ENCODE measurements around the gene ITPKB.
A peak's percentile ranks its signal among the peaks of the same experiment; 100 is the strongest.

Gene ITPKB

DNA sequence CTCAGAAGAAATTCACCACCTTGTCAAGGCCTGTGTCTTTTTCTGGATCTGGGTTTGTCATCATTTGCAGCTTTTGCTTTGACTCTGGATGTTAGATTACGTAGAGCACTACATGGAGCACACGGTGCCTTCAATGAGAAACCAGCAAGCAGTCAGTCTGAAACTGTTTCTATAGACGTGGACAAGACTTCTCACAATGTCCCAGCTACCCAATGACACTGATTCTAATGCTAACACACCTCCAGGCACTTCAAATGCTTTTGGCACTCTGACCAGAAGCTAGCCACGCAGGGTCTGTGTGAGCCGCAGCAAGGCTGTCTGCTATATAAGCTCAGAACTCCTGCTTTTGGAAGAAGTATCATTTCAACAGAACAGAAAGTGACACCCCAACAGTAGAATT, 38.2 kb downstream of the ITPKB start:
- DNase-seq (ENCODE audit: insufficient read length, low spot score) = no peak
- TF ChIP-seq SPI1 (IDR thresholded peaks at IDR 0.05; ENCODE audit: low read depth, low read length) (no peak), TAF1 (IDR thresholded peaks at IDR 0.05; ENCODE audit: low read depth, low read length) (no peak), PAX5 (IDR thresholded peaks at IDR 0.05; ENCODE audit: insufficient read depth, low read length, severe bottlenecking) (no peak), POLR2AphosphoS5 (IDR thresholded peaks at IDR 0.05; ENCODE audit: low read depth, low read length) (no peak), POU2F2 (IDR thresholded peaks at IDR 0.05; ENCODE audit: low read depth, low read length) (no peak), POLR2A (IDR thresholded peaks at IDR 0.05; ENCODE audit: low read depth, low read length) (no peak)
- FAIRE-seq = no peak

DNA sequence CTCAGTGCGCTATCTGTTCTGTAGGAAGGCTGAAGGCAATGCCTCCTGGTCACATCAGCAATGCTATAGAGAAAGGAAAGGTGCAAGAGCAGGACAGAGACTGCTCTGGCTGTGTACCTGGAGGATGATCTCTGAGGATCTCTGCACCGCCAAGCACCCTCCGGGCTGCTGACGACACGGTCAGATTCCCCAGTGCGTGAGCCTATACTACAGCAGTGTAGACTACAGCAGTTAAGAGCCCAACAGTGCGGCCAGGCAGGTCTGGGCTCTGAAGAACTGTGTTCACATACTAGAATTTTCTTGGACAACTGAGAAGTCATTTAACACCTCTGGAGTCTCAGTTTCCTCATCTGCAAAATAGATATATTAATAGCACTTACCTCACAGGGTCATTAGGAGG, 39.9 kb downstream of the ITPKB start:
- no peak for FAIRE-seq
- TF ChIP-seq POLR2A (IDR thresholded peaks at IDR 0.05; ENCODE audit: low read depth, low read length) (no peak), TAF1 (IDR thresholded peaks at IDR 0.05; ENCODE audit: low read depth, low read length) (no peak), POLR2AphosphoS5 (IDR thresholded peaks at IDR 0.05; ENCODE audit: low read depth, low read length) (no peak), SPI1 (IDR thresholded peaks at IDR 0.05; ENCODE audit: low read depth, low read length) (no peak), PAX5 (IDR thresholded peaks at IDR 0.05; ENCODE audit: insufficient read depth, low read length, severe bottlenecking) (no peak), POU2F2 (IDR thresholded peaks at IDR 0.05; ENCODE audit: low read depth, low read length) (no peak)

DNA sequence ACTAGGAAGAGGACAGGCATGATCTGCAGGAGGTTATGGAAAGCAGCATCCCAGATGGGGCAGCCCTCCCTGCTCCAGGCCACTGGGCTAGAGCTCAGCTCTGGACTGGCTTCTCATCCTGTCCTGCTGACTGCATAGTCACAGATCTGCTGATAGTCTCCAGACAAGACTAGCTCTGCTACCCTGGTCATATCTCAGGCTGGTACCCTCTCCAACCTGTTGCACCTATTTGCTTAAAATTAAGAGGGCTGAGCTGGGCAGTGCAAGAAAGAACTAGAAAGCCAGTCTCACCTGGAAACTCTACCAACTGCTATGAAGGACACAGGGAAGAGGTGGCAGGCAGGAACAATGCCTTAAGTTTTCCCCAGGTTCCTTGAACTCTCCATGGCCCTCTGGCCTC, 40.4 kb downstream of the ITPKB start:
- DNase-seq (ENCODE audit: insufficient read length, low spot score) (no peak), FAIRE-seq (no peak)

More for the DNA sequence above, 39.9 kb downstream of the ITPKB start:
- no peak for DNase-seq (ENCODE audit: insufficient read length, low spot score)

DNA sequence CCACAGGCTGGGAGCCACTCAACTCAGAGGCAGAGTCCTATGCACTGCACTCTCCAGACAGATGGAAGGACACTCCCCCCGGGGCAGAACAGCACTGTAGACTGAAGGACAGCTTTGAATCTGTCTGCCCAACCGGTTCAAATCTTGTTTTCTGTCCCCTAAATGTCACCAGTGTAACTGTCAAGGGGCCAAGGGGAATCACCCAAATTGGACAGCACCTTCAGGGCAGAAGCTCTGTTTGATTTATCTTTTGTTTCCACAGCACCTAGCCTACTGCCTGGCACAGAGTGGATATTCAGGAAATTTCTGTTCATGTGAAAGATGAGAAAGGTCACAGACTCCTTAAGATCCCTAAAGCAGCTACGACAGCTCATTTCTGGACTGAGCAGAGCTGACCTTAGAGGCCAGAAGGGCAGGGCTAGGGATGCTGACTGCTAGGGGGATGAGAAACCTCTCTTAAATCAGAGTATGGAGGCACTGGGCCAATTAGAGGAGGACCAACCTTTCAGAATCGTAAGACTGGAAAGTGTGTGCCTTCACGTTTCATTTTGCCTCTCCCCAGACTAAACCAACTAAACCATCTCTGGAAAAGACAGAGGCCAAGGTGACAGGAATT, 41.0 kb downstream of the ITPKB start:
- FAIRE-seq (no peak), DNase-seq (ENCODE audit: insufficient read length, low spot score) (no peak)
- no peak for TF ChIP-seq POU2F2 (IDR thresholded peaks at IDR 0.05; ENCODE audit: low read depth, low read length)
- no peak for TF ChIP-seq TAF1 (IDR thresholded peaks at IDR 0.05; ENCODE audit: low read depth, low read length)
- no peak for TF ChIP-seq PAX5 (IDR thresholded peaks at IDR 0.05; ENCODE audit: insufficient read depth, low read length, severe bottlenecking)
- no peak for TF ChIP-seq SPI1 (IDR thresholded peaks at IDR 0.05; ENCODE audit: low read depth, low read length)
- TF ChIP-seq POLR2AphosphoS5 (IDR thresholded peaks at IDR 0.05; ENCODE audit: low read depth, low read length) = no peak
- no peak for TF ChIP-seq POLR2A (IDR thresholded peaks at IDR 0.05; ENCODE audit: low read depth, low read length)

More for the DNA sequence above, 40.4 kb downstream of the ITPKB start:
- TF ChIP-seq PAX5 (IDR thresholded peaks at IDR 0.05; ENCODE audit: insufficient read depth, low read length, severe bottlenecking) = no peak
- no peak for TF ChIP-seq TAF1 (IDR thresholded peaks at IDR 0.05; ENCODE audit: low read depth, low read length)
- no peak for TF ChIP-seq SPI1 (IDR thresholded peaks at IDR 0.05; ENCODE audit: low read depth, low read length)
- TF ChIP-seq POU2F2 (IDR thresholded peaks at IDR 0.05; ENCODE audit: low read depth, low read length) = no peak
- no peak for TF ChIP-seq POLR2A (IDR thresholded peaks at IDR 0.05; ENCODE audit: low read depth, low read length)
- no peak for TF ChIP-seq POLR2AphosphoS5 (IDR thresholded peaks at IDR 0.05; ENCODE audit: low read depth, low read length)

DNA sequence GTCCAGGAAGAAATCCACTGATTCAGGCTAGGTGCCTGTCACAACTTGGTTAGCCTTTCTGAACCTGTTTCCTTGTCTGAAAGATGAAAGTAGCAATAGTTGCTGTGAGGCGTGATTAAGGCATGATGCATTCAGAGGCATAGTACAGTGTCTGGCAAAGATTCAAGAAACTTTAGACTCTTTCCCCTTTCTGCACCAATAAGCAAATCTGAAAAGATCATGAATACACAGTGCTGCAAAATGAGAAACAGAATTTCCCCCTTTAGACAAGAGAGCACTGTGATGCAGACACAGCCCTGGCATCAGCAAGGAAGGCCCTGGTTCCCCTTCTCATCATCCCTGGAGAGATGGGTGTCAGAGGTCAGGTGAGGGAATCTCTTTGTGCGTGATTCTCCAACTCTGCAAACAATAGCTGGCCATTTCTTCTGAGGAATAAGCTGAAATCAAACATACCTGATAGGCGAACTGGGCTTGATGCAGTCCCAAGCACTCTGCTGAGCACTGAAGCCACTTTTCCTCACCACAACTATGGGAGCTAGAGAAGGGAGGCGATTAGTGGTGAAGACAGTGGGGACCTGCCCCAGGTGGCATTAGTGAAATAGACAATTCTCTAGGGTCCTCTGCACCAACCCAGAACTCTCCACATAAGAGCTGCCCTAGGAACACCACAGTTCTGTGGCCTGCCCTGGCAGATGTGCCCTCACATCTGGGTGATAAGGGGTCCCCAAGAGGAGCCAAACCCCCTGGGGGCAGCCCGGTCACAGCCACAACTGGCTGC, 41.7 kb downstream of the ITPKB start:
- DNase-seq (ENCODE audit: insufficient read length, low spot score) (no peak), FAIRE-seq (peak; percentile 75)
- TF ChIP-seq POLR2AphosphoS5 (IDR thresholded peaks at IDR 0.05; ENCODE audit: low read depth, low read length) (no peak), SPI1 (IDR thresholded peaks at IDR 0.05; ENCODE audit: low read depth, low read length) (no peak), TAF1 (IDR thresholded peaks at IDR 0.05; ENCODE audit: low read depth, low read length) (no peak), POLR2A (IDR thresholded peaks at IDR 0.05; ENCODE audit: low read depth, low read length) (no peak), POU2F2 (IDR thresholded peaks at IDR 0.05; ENCODE audit: low read depth, low read length) (no peak), PAX5 (IDR thresholded peaks at IDR 0.05; ENCODE audit: insufficient read depth, low read length, severe bottlenecking) (no peak)

DNA sequence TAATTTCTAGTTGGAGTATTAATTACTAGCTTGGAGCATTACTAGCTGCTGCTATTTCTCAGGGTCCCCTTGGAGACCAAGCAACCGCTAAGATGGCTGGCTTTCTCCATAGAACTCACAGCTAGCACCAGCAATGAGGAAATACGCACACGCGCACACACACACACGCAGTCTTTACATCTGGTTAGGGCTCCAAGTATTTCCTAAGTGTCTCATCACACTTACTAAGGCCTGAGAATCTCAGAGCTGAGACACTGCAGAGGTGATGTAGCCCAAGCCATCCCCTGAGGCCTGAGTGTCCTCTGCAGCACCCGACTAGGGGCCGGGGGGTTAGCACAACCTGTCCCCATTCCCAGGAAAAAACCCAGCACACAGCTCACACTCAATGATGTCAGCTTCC, 42.5 kb downstream of the ITPKB start:
- no peak for TF ChIP-seq SPI1 (IDR thresholded peaks at IDR 0.05; ENCODE audit: low read depth, low read length)
- TF ChIP-seq PAX5 (IDR thresholded peaks at IDR 0.05; ENCODE audit: insufficient read depth, low read length, severe bottlenecking) = no peak
- no peak for TF ChIP-seq POU2F2 (IDR thresholded peaks at IDR 0.05; ENCODE audit: low read depth, low read length)
- no peak for TF ChIP-seq POLR2AphosphoS5 (IDR thresholded peaks at IDR 0.05; ENCODE audit: low read depth, low read length)
- no peak for TF ChIP-seq POLR2A (IDR thresholded peaks at IDR 0.05; ENCODE audit: low read depth, low read length)
- TF ChIP-seq TAF1 (IDR thresholded peaks at IDR 0.05; ENCODE audit: low read depth, low read length) = no peak
- no peak for FAIRE-seq

DNA sequence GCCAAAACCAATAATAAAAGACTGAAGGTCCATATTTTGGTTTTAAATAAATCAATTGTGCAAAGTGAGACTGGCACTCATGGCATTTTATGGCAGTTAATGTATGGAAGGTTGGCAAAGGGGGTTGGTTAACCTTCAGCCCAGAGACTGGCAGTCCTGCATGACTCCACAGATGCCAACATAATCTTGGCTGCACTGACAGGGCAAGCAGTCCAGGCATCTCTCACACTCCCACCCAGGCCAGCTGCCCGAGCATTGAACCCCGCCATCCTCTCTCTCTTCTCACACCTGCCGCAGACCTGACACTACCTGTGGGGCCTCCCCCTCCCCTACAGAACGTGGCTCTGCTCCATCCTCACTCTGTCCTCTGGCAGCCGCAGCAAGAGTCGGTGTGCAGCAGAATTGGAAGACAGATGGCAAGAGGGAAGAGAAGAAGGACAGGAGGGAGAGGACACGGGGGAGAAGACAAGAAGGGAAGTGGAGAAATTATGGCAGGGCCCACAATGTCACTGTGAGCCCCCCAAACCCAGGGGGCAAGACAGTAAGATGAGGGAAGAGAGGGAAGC, 43.7 kb downstream of the ITPKB start:
- no peak for DNase-seq (ENCODE audit: insufficient read length, low spot score)
- FAIRE-seq = no peak
- TF ChIP-seq TAF1 (IDR thresholded peaks at IDR 0.05; ENCODE audit: low read depth, low read length) (no peak), POU2F2 (IDR thresholded peaks at IDR 0.05; ENCODE audit: low read depth, low read length) (no peak), POLR2AphosphoS5 (IDR thresholded peaks at IDR 0.05; ENCODE audit: low read depth, low read length) (no peak), POLR2A (IDR thresholded peaks at IDR 0.05; ENCODE audit: low read depth, low read length) (no peak), PAX5 (IDR thresholded peaks at IDR 0.05; ENCODE audit: insufficient read depth, low read length, severe bottlenecking) (no peak), SPI1 (IDR thresholded peaks at IDR 0.05; ENCODE audit: low read depth, low read length) (no peak)

More for the DNA sequence above, 42.5 kb downstream of the ITPKB start:
- no peak for DNase-seq (ENCODE audit: insufficient read length, low spot score)

DNA sequence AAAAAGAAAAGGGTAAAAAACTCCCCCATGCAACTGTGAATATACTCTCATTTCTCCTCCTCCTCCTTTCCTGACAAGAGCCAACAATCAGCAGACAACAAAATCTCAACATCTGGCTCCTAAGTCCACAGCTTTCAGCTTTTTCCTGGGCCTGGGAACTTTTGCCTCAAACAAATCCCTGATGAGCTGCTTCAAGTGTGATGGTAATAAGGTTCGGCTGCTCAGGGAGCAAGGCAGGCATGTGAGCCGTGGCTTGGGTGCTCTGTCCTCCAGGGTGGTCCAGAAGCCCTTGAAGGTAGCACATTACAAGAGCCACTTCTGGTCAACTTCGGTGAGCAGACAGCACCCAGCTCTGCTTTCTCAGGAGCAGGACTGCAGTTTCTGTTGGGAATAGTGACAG, 46.3 kb downstream of the ITPKB start:
- DNase-seq (ENCODE audit: insufficient read length, low spot score) (no peak), FAIRE-seq (no peak)
- TF ChIP-seq POLR2A (IDR thresholded peaks at IDR 0.05; ENCODE audit: low read depth, low read length) (no peak), PAX5 (IDR thresholded peaks at IDR 0.05; ENCODE audit: insufficient read depth, low read length, severe bottlenecking) (no peak), TAF1 (IDR thresholded peaks at IDR 0.05; ENCODE audit: low read depth, low read length) (no peak), SPI1 (IDR thresholded peaks at IDR 0.05; ENCODE audit: low read depth, low read length) (no peak), POLR2AphosphoS5 (IDR thresholded peaks at IDR 0.05; ENCODE audit: low read depth, low read length) (no peak), POU2F2 (IDR thresholded peaks at IDR 0.05; ENCODE audit: low read depth, low read length) (no peak)

Measured in GM12891 (cell line).